ENCODE measurements around the gene FAM20C.

DNA sequence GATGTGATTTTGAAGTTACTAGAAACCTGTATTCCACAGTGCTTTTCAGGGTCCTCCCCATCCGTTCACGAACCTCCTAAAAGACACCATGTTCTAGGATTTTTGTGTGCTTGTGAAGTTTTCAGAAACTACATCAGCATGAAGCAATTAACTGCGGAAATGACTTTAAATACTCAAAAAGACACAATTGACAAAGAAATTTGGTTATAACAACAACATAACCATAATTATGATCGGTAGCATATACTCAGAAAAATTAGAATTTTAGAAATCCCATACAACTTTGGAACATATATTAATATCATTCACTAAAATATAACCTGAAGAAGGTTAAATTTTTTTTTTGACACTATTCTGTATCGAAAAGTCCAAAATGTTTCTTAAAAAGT lies 43.8 kb upstream of the FAM20C start:
- TF ChIP-seq POLR2A (IDR thresholded peaks at IDR 0.05; ENCODE audit: low read depth) (no peak), EP300 (IDR thresholded peaks at IDR 0.05) (no peak), POLR2AphosphoS5 (IDR thresholded peaks at IDR 0.05) (no peak)
- TF ChIP-seq, protein P1, sequence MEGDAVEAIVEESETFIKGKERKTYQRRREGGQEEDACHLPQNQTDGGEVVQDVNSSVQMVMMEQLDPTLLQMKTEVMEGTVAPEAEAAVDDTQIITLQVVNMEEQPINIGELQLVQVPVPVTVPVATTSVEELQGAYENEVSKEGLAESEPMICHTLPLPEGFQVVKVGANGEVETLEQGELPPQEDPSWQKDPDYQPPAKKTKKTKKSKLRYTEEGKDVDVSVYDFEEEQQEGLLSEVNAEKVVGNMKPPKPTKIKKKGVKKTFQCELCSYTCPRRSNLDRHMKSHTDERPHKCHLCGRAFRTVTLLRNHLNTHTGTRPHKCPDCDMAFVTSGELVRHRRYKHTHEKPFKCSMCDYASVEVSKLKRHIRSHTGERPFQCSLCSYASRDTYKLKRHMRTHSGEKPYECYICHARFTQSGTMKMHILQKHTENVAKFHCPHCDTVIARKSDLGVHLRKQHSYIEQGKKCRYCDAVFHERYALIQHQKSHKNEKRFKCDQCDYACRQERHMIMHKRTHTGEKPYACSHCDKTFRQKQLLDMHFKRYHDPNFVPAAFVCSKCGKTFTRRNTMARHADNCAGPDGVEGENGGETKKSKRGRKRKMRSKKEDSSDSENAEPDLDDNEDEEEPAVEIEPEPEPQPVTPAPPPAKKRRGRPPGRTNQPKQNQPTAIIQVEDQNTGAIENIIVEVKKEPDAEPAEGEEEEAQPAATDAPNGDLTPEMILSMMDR (IDR thresholded peaks at IDR 0.05) = no peak
